GM19239 (cell line): ENCODE results near the gene CACNA1E.
"Not testable (repeated sequence)": the region's sequence is repeated elsewhere in the genome, so short reads cannot be mapped to it uniquely, and the experiment has no call there.

Experiments used
- DNase-seq: peaks from one replicate; pipeline ENCODE4 v3.0.0; 2011; ENCODE audit warnings: low spot score; ENCODE audit not compliant: insufficient read length
- FAIRE-seq: peaks from 2 replicates; lab custom pipeline; 2011; peaks lifted over from hg19 to GRCh38; lab: Jason Lieb, UNC

CACNA1E gene

GRCh38 chr1:181789395-181789794, 306.1 kb downstream of the CACNA1E start:
- no peak for FAIRE-seq
- no peak for DNase-seq

- FAIRE-seq (no peak), DNase-seq (no peak)
Measured at GRCh38 chr1:181791721-181792120, 308.4 kb downstream of the CACNA1E start.

- DNase-seq (no peak), FAIRE-seq (no peak)
Measured at GRCh38 chr1:181793831-181794230, 310.5 kb downstream of the CACNA1E start.

GRCh38 chr1:181794332-181794731, 311.0 kb downstream of the CACNA1E start:
- DNase-seq, result no peak
- no peak for FAIRE-seq

- FAIRE-seq, result no peak
Measured at GRCh38 chr1:181798191-181798926, 315.0 kb downstream of the CACNA1E start.

GRCh38 chr1:181801617-181802016, 318.3 kb downstream of the CACNA1E start:
- FAIRE-seq (no peak), DNase-seq (no peak)

More at GRCh38 chr1:181798191-181798926, 315.0 kb downstream of the CACNA1E start:
- DNase-seq, result no peak

- DNase-seq (no peak), FAIRE-seq (no peak)
Measured at GRCh38 chr1:181802466-181802865, 319.1 kb downstream of the CACNA1E start.

- no peak for DNase-seq
- no peak for FAIRE-seq
Measured at GRCh38 chr1:181803421-181803820, 320.1 kb downstream of the CACNA1E start.

- DNase-seq (no peak), FAIRE-seq (no peak)
Measured at GRCh38 chr1:181804989-181805388, 321.7 kb downstream of the CACNA1E start.

GRCh38 chr1:181806746-181807145, 323.4 kb downstream of the CACNA1E start:
- DNase-seq (no peak), FAIRE-seq (no peak)

GRCh38 chr1:181807251-181807650, 323.9 kb downstream of the CACNA1E start:
- DNase-seq, result no peak

GRCh38 chr1:181809991-181810545, 326.8 kb downstream of the CACNA1E start:
- FAIRE-seq (no peak), DNase-seq (no peak)

More at GRCh38 chr1:181807251-181807650, 323.9 kb downstream of the CACNA1E start:
- no peak for FAIRE-seq

- DNase-seq (no peak), FAIRE-seq (no peak)
Measured at GRCh38 chr1:181812208-181812607, 328.9 kb downstream of the CACNA1E start.

- FAIRE-seq (no peak), DNase-seq (no peak)
Measured at GRCh38 chr1:181813266-181813665, 329.9 kb downstream of the CACNA1E start.

- DNase-seq, result no peak
- FAIRE-seq, result no peak
Measured at GRCh38 chr1:181816608-181817007, 333.3 kb downstream of the CACNA1E start.

- DNase-seq, result no peak
- no peak for FAIRE-seq
Measured at GRCh38 chr1:181817091-181817490, 333.8 kb downstream of the CACNA1E start.

GRCh38 chr1:181818459-181818858, 335.1 kb downstream of the CACNA1E start:
- FAIRE-seq, result no peak
- DNase-seq, result no peak

GRCh38 chr1:181818943-181819342, 335.6 kb downstream of the CACNA1E start:
- FAIRE-seq (no peak), DNase-seq (no peak)

- no peak for DNase-seq
- FAIRE-seq, result no peak
Measured at GRCh38 chr1:181821701-181822100, 338.4 kb downstream of the CACNA1E start.

- DNase-seq, FAIRE-seq: not testable (repeated sequence)
Measured at GRCh38 chr1:181832173-181832880, 349.0 kb downstream of the CACNA1E start.

GRCh38 chr1:181846001-181846645, 362.8 kb downstream of the CACNA1E start:
- no peak for DNase-seq
- FAIRE-seq, result no peak
